ENCODE measurements around the gene PRADC1.

PRADC1 gene

GRCh38 chr2:73259704-73260337 is 26.8 kb upstream of the PRADC1 start:
- TF ChIP-seq SIN3A (IDR thresholded peaks at IDR 0.05; ENCODE audit: borderline replicate concordance, insufficient read depth, low read length) (no peak), TAF1 (IDR thresholded peaks at IDR 0.05; ENCODE audit: borderline replicate concordance, insufficient read depth, low read length) (no peak), REST (IDR thresholded peaks at IDR 0.05; ENCODE audit: insufficient read depth in 1 of 2, low read depth in 2 of 2, low read length in 2 of 2) (no peak), POLR2AphosphoS5 (IDR thresholded peaks at IDR 0.05; ENCODE audit: low read depth, low read length) (no peak), FOXP2 (optimal IDR thresholded peaks at IDR 0.05; ENCODE audit: borderline replicate concordance, extremely low read depth, extremely low read length, insufficient read depth) (no peak)

GRCh38 chr2:73259276-73259675 is 26.2 kb upstream of the PRADC1 start:
- no peak for TF ChIP-seq SIN3A (IDR thresholded peaks at IDR 0.05; ENCODE audit: borderline replicate concordance, insufficient read depth, low read length)
- TF ChIP-seq REST (IDR thresholded peaks at IDR 0.05; ENCODE audit: insufficient read depth in 1 of 2, low read depth in 2 of 2, low read length in 2 of 2), result no peak
- TF ChIP-seq TAF1 (IDR thresholded peaks at IDR 0.05; ENCODE audit: borderline replicate concordance, insufficient read depth, low read length), result no peak
- no peak for TF ChIP-seq POLR2AphosphoS5 (IDR thresholded peaks at IDR 0.05; ENCODE audit: low read depth, low read length)
- no peak for TF ChIP-seq FOXP2 (optimal IDR thresholded peaks at IDR 0.05; ENCODE audit: borderline replicate concordance, extremely low read depth, extremely low read length, insufficient read depth)

- no peak for TF ChIP-seq SIN3A (IDR thresholded peaks at IDR 0.05; ENCODE audit: borderline replicate concordance, insufficient read depth, low read length)
- no peak for TF ChIP-seq TAF1 (IDR thresholded peaks at IDR 0.05; ENCODE audit: borderline replicate concordance, insufficient read depth, low read length)
- TF ChIP-seq REST (IDR thresholded peaks at IDR 0.05; ENCODE audit: insufficient read depth in 1 of 2, low read depth in 2 of 2, low read length in 2 of 2), result no peak
- no peak for TF ChIP-seq POLR2AphosphoS5 (IDR thresholded peaks at IDR 0.05; ENCODE audit: low read depth, low read length)
- TF ChIP-seq FOXP2 (optimal IDR thresholded peaks at IDR 0.05; ENCODE audit: borderline replicate concordance, extremely low read depth, extremely low read length, insufficient read depth), result no peak
These were observed 25.8 kb upstream of the PRADC1 start for GRCh38 chr2:73258913-73259215.

- no peak for TF ChIP-seq TAF1 (IDR thresholded peaks at IDR 0.05; ENCODE audit: borderline replicate concordance, insufficient read depth, low read length)
- no peak for TF ChIP-seq REST (IDR thresholded peaks at IDR 0.05; ENCODE audit: insufficient read depth in 1 of 2, low read depth in 2 of 2, low read length in 2 of 2)
- TF ChIP-seq POLR2AphosphoS5 (IDR thresholded peaks at IDR 0.05; ENCODE audit: low read depth, low read length), result no peak
- no peak for TF ChIP-seq FOXP2 (optimal IDR thresholded peaks at IDR 0.05; ENCODE audit: borderline replicate concordance, extremely low read depth, extremely low read length, insufficient read depth)
- no peak for TF ChIP-seq SIN3A (IDR thresholded peaks at IDR 0.05; ENCODE audit: borderline replicate concordance, insufficient read depth, low read length)
These were observed 25.3 kb upstream of the PRADC1 start for GRCh38 chr2:73258186-73258912.
